Posterior cingulate gyrus (tissue), 11 donors: Measurements from ENCODE around the gene KATNB1.
A peak's percentile ranks its signal among the peaks of the same experiment; 100 is the strongest.

Source experiments
- DNase-seq, 10 donors: peaks; one replicate each; pipeline versions ENCODE4 v3.0.0 to v3.0.0-alpha.2; 2020 to 2021; ENCODE audit warnings: mixed read lengths in 3 of 10
- intact Hi-C: fragments of 100-400 bp; cut with DNase I; formaldehyde crosslinking; loops from one replicate; pipeline ENCODE4 v1.15.1; 2023

Gene KATNB1

GRCh38 chr16:57722651-57723050 lies 12.9 kb upstream of the KATNB1 start:
- intact Hi-C loops = loop anchor here (10.0 kb wide), 1 partner anchor 58 kb away; the partner anchor contains the start of gene ADGRG3
- peak in 2 of 10 donors; percentile 60 to 70 for DNase-seq

GRCh38 chr16:57723170-57723569 lies 12.4 kb upstream of the KATNB1 start:
- intact Hi-C loops = loop anchor here (10.0 kb wide), 1 partner anchor 58 kb away; the partner anchor contains the start of gene ADGRG3
- peak in 2 of 10 donors; percentile 27 to 45 for DNase-seq

GRCh38 chr16:57724531-57724930 lies 11.0 kb upstream of the KATNB1 start:
- intact Hi-C loops = loop anchor here (10.0 kb wide), 1 partner anchor 60 kb away; the partner anchor contains the start of gene ADGRG3

GRCh38 chr16:57725151-57725550 lies 10.4 kb upstream of the KATNB1 start:
- peak in 2 of 10 donors; percentile 7 to 37 for DNase-seq
- intact Hi-C loops = loop anchor here (10.0 kb wide), 1 partner anchor 60 kb away; the partner anchor contains the start of gene ADGRG3

More at GRCh38 chr16:57724531-57724930, 11.0 kb upstream of the KATNB1 start:
- DNase-seq = peak in 2 of 10 donors; percentile 33 to 52

- intact Hi-C loops = loop anchor here (10.0 kb wide), 1 partner anchor 61 kb away; the partner anchor contains the start of gene ADGRG3
- no peak for DNase-seq
Observed at GRCh38 chr16:57725554-57725953, 10.0 kb upstream of the KATNB1 start.

GRCh38 chr16:57725976-57726375 lies 9.6 kb upstream of the KATNB1 start:
- intact Hi-C loops = loop anchor here (10.0 kb wide), 1 partner anchor 61 kb away; the partner anchor contains the start of gene ADGRG3
- peak in 2 of 10 donors; percentile 45 to 66 for DNase-seq

- DNase-seq = peak in 1 of 10 donors; percentile 7
- intact Hi-C loops = loop anchor here (10.0 kb wide), 1 partner anchor 62 kb away; the partner anchor contains the start of gene ADGRG3
Observed at GRCh38 chr16:57726433-57726947, 9.1 kb upstream of the KATNB1 start.

GRCh38 chr16:57727610-57728009 lies 8.0 kb upstream of the KATNB1 start:
- intact Hi-C loops = loop anchor here (10.0 kb wide), 1 partner anchor 63 kb away; the partner anchor contains the start of gene ADGRG3
- DNase-seq = peak in 3 of 10 donors; percentile 7 to 53 (median 35)

GRCh38 chr16:57728336-57729181 lies 7.0 kb upstream of the KATNB1 start:
- DNase-seq = peak in 3 of 10 donors; percentile 42 to 68 (median 62)
- intact Hi-C loops = loop anchor here (10.0 kb wide), 1 partner anchor 64 kb away; the partner anchor contains the start of gene ADGRG3

GRCh38 chr16:57729182-57729484 lies 6.4 kb upstream of the KATNB1 start:
- intact Hi-C loops = loop anchor here (10.0 kb wide), 1 partner anchor 64 kb away; the partner anchor contains the start of gene ADGRG3
- peak in 1 of 10 donors; percentile 12 for DNase-seq

- DNase-seq = peak in 2 of 10 donors; percentile 5 to 14
- intact Hi-C loops = loop anchor here (10.0 kb wide), 1 partner anchor 65 kb away; the partner anchor contains the start of gene ADGRG3
Observed at GRCh38 chr16:57729852-57730251, 5.7 kb upstream of the KATNB1 start.

GRCh38 chr16:57730771-57731730 lies 4.5 kb upstream of the KATNB1 start:
- intact Hi-C loops = no loop called here
- DNase-seq = peak in 2 of 10 donors; percentile 58 to 71

- no peak for DNase-seq
- intact Hi-C loops = no loop called here
Observed at GRCh38 chr16:57732037-57732436, 3.5 kb upstream of the KATNB1 start.

- intact Hi-C loops = no loop called here
- DNase-seq = peak in 2 of 10 donors; percentile 10 to 11
Observed at GRCh38 chr16:57732714-57733113, 2.9 kb upstream of the KATNB1 start.

GRCh38 chr16:57734308-57734924 lies 1.2 kb upstream of the KATNB1 start:
- intact Hi-C loops = no loop called here
- DNase-seq = peak in 3 of 10 donors; percentile 46 to 86 (median 62)

GRCh38 chr16:57734925-57735754 lies 430 bp upstream of the KATNB1 start:
- peak; percentile 96 to 100 (median 99) for DNase-seq
- intact Hi-C loops = no loop called here

- intact Hi-C loops = no loop called here
- DNase-seq = peak in 7 of 10 donors; percentile 35 to 93 (median 61)
Observed at GRCh38 chr16:57736419-57737351, 1.1 kb downstream of the KATNB1 start.
